Esophagus squamous epithelium (tissue), 5 donors: ENCODE results near the gene IRS1. TPM values are rescaled to one million over a fixed set of nuclear protein-coding genes. Genes with fewer than 3 reads are reported as not detected.

Experiments
- DNase-seq: peaks from one replicate; lab custom pipeline; 2025; lab: John Stamatoyannopoulos, UW
- H3K27ac ChIP-seq, 4 donors: fragments of 200-600 bp; sonication (generic); one replicate each; pipeline ENCODE4 v1.5.1; 2016 to 2019; ENCODE audit warnings: mild to moderate bottlenecking in 1 of 4
- H3K27me3 ChIP-seq, 4 donors: fragments of 200-600 bp; sonication (generic); 1 replicate in 3 of 4; 2 replicates in 1 of 4; pipeline versions ENCODE4 v1.5.1 to v1.6.0; 2017 to 2021; ENCODE audit warnings: antibody characterized with exemption in 1 of 4
- H3K36me3 ChIP-seq, 3 donors: fragments of 200-600 bp; sonication (generic); one replicate each; pipeline ENCODE4 v1.5.1; 2016 to 2019
- H3K4me1 ChIP-seq, 3 donors: fragments of 200-600 bp; sonication (generic); one replicate each; pipeline ENCODE4 v1.5.1; 2017 to 2019
- H3K4me3 ChIP-seq, 4 donors: fragments of 200-600 bp; sonication (generic); 1 replicate in 3 of 4; 2 replicates in 1 of 4; pipeline ENCODE4 v1.5.1; 2016 to 2019; ENCODE audit warnings: mild to moderate bottlenecking in 2 of 4, moderate library complexity in 1 of 4
- H3K9me3 ChIP-seq, 3 donors: fragments of 200-600 bp; sonication (generic); one replicate each; pipeline ENCODE4 v1.5.1; 2016 to 2019
- POLR2A ChIP-seq, 4 donors: fragments of 450-650 bp; IDR thresholded peaks; one replicate each; pipeline ENCODE4 v1.6.1; 2017; ENCODE audit warnings: antibody characterized with exemption in 4 of 4, mild to moderate bottlenecking in 4 of 4, moderate library complexity in 3 of 4
- WGBS, 2 donors: methylation state at CpG; one replicate each; pipeline ENCODE4 v1.1.5; 2018; 5-methylcytosine and 5-hydroxymethylcytosine counted together
- intact Hi-C: fragments of 100-400 bp; cut with DNase I; formaldehyde crosslinking; loops from one replicate; pipeline ENCODE4 v1.15.0; 2022
- total RNA-seq, 4 donors: library from RNA; depleted of rRNA; stranded (reverse); fragments of >200 nt; gene quantifications; one replicate each; pipeline ENCODE4 v1.1.0, GENCODE V29; 2016
- TF ChIP-seq, protein P1 (sequence below), 6 experiments: fragments of 450-650 bp in 4 of 6; fragments of 200-600 bp in 2 of 6; sonication (generic) in 2 of 6; IDR thresholded peaks; one replicate each; pipeline ENCODE4 v1.5.1; 2016 to 2019; ENCODE audit warnings: antibody characterized with exemption in 6 of 6, mild to moderate bottlenecking in 4 of 6, moderate library complexity in 4 of 6
- donor health status: DM: yes; HTN: yes; CAD: no.

Gene IRS1
- total RNA-seq, 4 donors from 2014 or later = 3.5 to 20.5 (median 14.2) TPM

DNA sequence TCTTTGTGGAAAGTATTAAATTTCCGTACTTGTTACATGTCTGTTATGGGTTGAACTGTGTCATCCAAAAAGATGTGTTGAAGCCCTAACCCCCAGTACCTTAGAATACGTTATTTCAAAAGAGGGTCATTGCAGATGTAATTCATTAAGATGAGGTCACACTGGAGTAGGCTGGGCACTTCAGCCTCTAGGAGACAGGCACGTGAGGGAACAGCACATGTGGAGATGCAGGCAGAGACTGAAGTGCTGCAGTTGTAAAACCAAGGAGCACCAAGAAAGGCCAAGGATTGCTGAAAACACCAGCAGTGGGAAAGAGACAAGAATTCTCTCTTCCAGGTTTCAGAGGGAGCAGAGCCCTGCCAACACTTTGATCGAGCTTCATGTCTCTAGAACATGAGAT lies 31.6 kb upstream of the IRS1 start:
- no peak for DNase-seq
- TF ChIP-seq, protein P1, sequence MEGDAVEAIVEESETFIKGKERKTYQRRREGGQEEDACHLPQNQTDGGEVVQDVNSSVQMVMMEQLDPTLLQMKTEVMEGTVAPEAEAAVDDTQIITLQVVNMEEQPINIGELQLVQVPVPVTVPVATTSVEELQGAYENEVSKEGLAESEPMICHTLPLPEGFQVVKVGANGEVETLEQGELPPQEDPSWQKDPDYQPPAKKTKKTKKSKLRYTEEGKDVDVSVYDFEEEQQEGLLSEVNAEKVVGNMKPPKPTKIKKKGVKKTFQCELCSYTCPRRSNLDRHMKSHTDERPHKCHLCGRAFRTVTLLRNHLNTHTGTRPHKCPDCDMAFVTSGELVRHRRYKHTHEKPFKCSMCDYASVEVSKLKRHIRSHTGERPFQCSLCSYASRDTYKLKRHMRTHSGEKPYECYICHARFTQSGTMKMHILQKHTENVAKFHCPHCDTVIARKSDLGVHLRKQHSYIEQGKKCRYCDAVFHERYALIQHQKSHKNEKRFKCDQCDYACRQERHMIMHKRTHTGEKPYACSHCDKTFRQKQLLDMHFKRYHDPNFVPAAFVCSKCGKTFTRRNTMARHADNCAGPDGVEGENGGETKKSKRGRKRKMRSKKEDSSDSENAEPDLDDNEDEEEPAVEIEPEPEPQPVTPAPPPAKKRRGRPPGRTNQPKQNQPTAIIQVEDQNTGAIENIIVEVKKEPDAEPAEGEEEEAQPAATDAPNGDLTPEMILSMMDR (IDR thresholded peaks at IDR 0.05) = no peak
- TF ChIP-seq POLR2A (IDR thresholded peaks at IDR 0.05) = no peak
- 83 to 86% methylated on average over 4 of the region's 4 CpGs for WGBS, 2 donors
- H3K36me3 ChIP-seq = no peaks in the 10 kb centered on the region
- no peaks in the 10 kb centered on the region for H3K9me3 ChIP-seq
- H3K4me3 ChIP-seq = no peak overlapping the region
- no peaks in the 10 kb centered on the region for H3K27me3 ChIP-seq
- peaks cover 0 to 19% (median 10%) of the 10 kb centered on the region in 3 donors for H3K4me1 ChIP-seq
- intact Hi-C loops = no loop called here
- no peak overlapping the region for H3K27ac ChIP-seq

DNA sequence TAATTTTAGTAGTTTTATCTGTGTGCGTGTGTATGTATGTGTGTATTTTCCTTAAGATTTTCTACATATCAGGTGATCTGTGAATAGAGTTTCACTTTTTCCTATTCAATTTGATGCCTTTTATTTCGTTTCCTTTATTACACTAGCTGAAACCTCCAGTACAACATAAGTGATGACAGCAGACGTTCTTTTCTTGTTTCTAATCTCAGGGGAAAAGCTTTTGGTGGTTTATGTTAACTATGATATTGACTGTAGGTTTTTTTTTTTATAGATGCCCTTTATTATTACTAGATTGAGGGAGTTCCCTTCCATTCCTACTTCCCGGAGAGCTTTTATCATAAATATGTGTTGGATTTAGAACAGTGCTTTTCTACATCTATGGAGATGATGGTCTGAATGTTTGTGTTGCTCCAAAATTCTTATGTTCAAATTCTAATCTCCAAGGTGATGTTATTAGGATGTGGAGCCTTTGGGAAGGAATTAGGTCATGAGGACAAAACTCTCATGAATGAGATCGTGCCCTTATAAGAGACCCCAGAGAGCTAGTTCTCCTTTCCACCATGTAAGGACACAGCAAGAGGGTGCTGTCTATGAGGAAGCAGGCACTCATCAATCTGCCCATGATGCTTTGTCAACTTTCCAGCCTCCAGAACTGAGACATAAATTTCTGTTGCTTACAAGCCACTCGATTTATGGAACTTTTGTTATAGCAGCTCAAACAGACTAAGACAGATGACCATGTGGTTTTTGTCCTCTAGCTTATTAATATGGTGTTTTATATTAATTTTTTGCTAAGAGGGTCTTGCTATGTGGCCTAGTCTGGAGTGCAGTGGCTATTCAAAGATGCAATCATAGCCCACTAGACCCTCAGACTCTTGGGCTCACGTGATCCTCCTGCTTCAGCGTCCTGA lies 30.4 kb upstream of the IRS1 start:
- 81 to 83% methylated on average over 8 of the region's 8 CpGs for WGBS, 2 donors
- TF ChIP-seq, protein P1 (IDR thresholded peaks at IDR 0.05) = no peak
- TF ChIP-seq POLR2A (IDR thresholded peaks at IDR 0.05) = no peak

DNA sequence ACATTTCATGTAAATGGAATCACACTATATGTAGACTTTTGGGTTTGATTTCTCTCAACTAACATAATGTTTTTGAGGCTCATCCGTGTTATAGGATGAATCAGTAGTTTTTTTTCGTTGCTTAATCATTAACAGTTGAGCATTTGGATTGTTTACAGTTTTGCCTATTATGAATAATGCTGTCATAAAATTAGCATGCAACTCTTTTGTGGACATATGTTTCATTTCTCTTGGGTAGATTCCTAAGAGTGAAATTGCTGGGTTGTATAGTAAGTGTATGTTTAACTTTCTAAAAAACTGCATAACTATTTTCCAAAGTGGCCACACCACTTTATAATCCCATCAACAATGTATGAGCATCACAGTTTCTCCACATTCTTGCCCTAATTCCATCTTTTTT lies 28.6 kb upstream of the IRS1 start:
- WGBS, 2 donors = 36 to 53% methylated on average over 2 of the region's 2 CpGs
- intact Hi-C loops = no loop called here
- Histone ChIP-seq H3K9me3 (no peaks in the 10 kb centered on the region), H3K4me1 (no peaks in the 10 kb centered on the region), H3K27ac (no peak overlapping the region), H3K4me3 (no peak overlapping the region), H3K36me3 (no peaks in the 10 kb centered on the region), H3K27me3 (no peaks in the 10 kb centered on the region)
- no peak for DNase-seq
- TF ChIP-seq, protein P1 (IDR thresholded peaks at IDR 0.05) = no peak
- no peak for TF ChIP-seq POLR2A (IDR thresholded peaks at IDR 0.05)

More for the DNA sequence above, 30.4 kb upstream of the IRS1 start:
- H3K9me3 ChIP-seq = no peaks in the 10 kb centered on the region
- no peaks in the 10 kb centered on the region for H3K36me3 ChIP-seq
- no peaks in the 10 kb centered on the region for H3K27me3 ChIP-seq
- peaks cover 0 to 11% (median 5%) of the 10 kb centered on the region in 3 donors for H3K4me1 ChIP-seq
- intact Hi-C loops = no loop called here
- no peak for DNase-seq
- H3K27ac ChIP-seq = no peak overlapping the region
- H3K4me3 ChIP-seq = no peak overlapping the region

DNA sequence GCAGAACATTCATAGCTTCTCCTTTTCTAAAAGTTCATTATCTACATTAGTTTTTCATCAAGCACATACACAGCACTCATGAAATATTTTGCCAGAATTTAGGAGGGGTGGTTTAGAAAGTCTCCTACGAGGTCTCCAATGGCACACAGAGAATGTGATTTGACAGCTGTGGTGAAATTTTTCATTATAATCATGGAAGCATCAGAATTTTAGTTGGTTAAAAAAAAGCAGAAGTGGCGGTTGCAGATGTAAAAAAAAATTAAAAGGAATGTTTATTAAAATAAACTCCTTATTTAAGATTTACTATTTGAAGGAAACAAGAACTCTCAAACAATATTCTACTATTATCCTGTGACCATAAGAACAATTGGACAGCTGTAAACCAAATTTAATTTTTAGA lies 25.4 kb upstream of the IRS1 start:
- Histone ChIP-seq H3K4me3 (no peak overlapping the region), H3K36me3 (no peaks in the 10 kb centered on the region), H3K27ac (no peak overlapping the region), H3K9me3 (no peaks in the 10 kb centered on the region), H3K4me1 (no peaks in the 10 kb centered on the region), H3K27me3 (no peaks in the 10 kb centered on the region)
- WGBS, 2 donors = 55 to 71% methylated on average over 2 of the region's 2 CpGs
- TF ChIP-seq, protein P1 (IDR thresholded peaks at IDR 0.05) = no peak
- no peak for TF ChIP-seq POLR2A (IDR thresholded peaks at IDR 0.05)
- no peak for DNase-seq
- intact Hi-C loops = no loop called here

DNA sequence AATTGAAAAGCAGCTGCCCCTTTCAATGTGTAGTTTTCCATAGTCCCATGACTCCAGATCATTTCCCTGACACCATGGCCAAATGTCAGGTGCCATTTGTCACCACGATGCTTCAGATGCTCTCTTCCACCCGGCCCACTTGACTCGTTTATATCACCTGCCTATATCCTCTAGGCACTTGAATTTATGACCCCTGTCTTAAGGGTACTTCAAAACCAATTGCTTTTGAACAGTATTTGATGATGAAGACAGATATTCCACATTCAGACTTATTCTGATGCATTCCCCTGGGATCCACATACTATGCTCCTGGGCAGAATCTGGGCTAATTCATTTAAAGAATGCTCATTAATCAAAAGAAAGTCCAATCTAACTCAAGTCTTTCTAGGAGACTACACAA lies 19.3 kb upstream of the IRS1 start:
- H3K9me3 ChIP-seq = no peaks in the 10 kb centered on the region
- no peaks in the 10 kb centered on the region for H3K27me3 ChIP-seq
- H3K27ac ChIP-seq = no peak overlapping the region
- intact Hi-C loops = no loop called here
- no peaks in the 10 kb centered on the region for H3K4me1 ChIP-seq
- no peak for TF ChIP-seq POLR2A (IDR thresholded peaks at IDR 0.05)
- TF ChIP-seq, protein P1 (IDR thresholded peaks at IDR 0.05) = no peak
- 77 to 78% methylated on average over 3 of the region's 3 CpGs for WGBS, 2 donors
- H3K36me3 ChIP-seq = no peaks in the 10 kb centered on the region
- DNase-seq = no peak
- no peak overlapping the region for H3K4me3 ChIP-seq
